Hindlimb muscle (tissue), 1 donor: Measurements from ENCODE around the gene HLA-DMA. TPM values are rescaled to one million over a fixed set of nuclear protein-coding genes. Genes with fewer than 3 reads are reported as not detected.
"Not testable (repeated sequence)": the region's sequence is repeated elsewhere in the genome, so short reads cannot be mapped to it uniquely, and the experiment has no call there.

Experiments
- DNase-seq: peaks from one replicate; pipeline ENCODE4 v3.0.0-alpha.2; 2013
- polyA plus RNA-seq: library from polyadenylated mRNA; unstranded; fragments of 120-200 nt; gene quantifications from one replicate; pipeline ENCODE4 v1.2.1, GENCODE V29; 2013; ENCODE audit not compliant: insufficient read length

Gene HLA-DMA
- polyA plus RNA-seq, 1 donor = 9.5 TPM

- DNase-seq = no peak
Observed at GRCh38 chr6:32954986-32955802, 2.3 kb upstream of the HLA-DMA start.

- no peak for DNase-seq
Observed at GRCh38 chr6:32954267-32954666, 1.4 kb upstream of the HLA-DMA start.

- no peak for DNase-seq
Observed at GRCh38 chr6:32953775-32954174, 878 bp upstream of the HLA-DMA start.

- DNase-seq = no peak
Observed at GRCh38 chr6:32950449-32950848, 2.4 kb downstream of the HLA-DMA start.

GRCh38 chr6:32950010-32950409 is 2.9 kb downstream of the HLA-DMA start:
- DNase-seq = no peak

- DNase-seq = no peak
Observed at GRCh38 chr6:32949113-32949512, 3.8 kb downstream of the HLA-DMA start.

GRCh38 chr6:32947552-32948465 is 5.1 kb downstream of the HLA-DMA start:
- DNase-seq = no peak

GRCh38 chr6:32946893-32947292 is 6.0 kb downstream of the HLA-DMA start:
- no peak for DNase-seq

- DNase-seq = no peak
Observed at GRCh38 chr6:32945953-32946352, 6.9 kb downstream of the HLA-DMA start.

- no peak for DNase-seq
Observed at GRCh38 chr6:32945108-32945760, 7.7 kb downstream of the HLA-DMA start.

- DNase-seq = no peak
Observed at GRCh38 chr6:32943864-32944649, 8.8 kb downstream of the HLA-DMA start.

GRCh38 chr6:32942555-32943123 is 10.3 kb downstream of the HLA-DMA start:
- DNase-seq = not testable (repeated sequence)

- DNase-seq = no peak
Observed at GRCh38 chr6:32941214-32941768, 11.6 kb downstream of the HLA-DMA start.

- DNase-seq = peak; percentile 67
Observed at GRCh38 chr6:32940656-32941213, 12.2 kb downstream of the HLA-DMA start, which contains the start of gene HLA-DMB. HLA-DMB (minus strand) TSS chr6:32941028; CDS start chr6:32940807, 221 bp downstream.

- no peak for DNase-seq
Observed at GRCh38 chr6:32938494-32938893, 14.4 kb downstream of the HLA-DMA start.

GRCh38 chr6:32937230-32937633 is 15.7 kb downstream of the HLA-DMA start:
- no peak for DNase-seq

- DNase-seq = no peak
Observed at GRCh38 chr6:32936239-32937152, 16.4 kb downstream of the HLA-DMA start.

GRCh38 chr6:32935551-32936238 is 17.2 kb downstream of the HLA-DMA start:
- no peak for DNase-seq

- peak; percentile 62 for DNase-seq
Observed at GRCh38 chr6:32933661-32934085, 19.2 kb downstream of the HLA-DMA start.
